Stimulated activated CD4-positive, alpha-beta T cell treated with anti-CD3 and anti-CD28 coated beads, Interleukin-4, amount 100 ng/mL, for 4 hours (primary cell): Measurements from ENCODE around the gene PSMB3.

Experiments used
- DNase-seq, 2 experiments: peaks; one replicate each; pipeline ENCODE4 v3.0.0-alpha.2; 2020

Gene PSMB3

GRCh38 chr17:38798614-38799500 is 46.3 kb downstream of the PSMB3 start:
- DNase-seq, result peak; percentile 30 to 33

- peak; percentile 79 to 80 for DNase-seq
Observed at GRCh38 chr17:38799501-38800236, 47.1 kb downstream of the PSMB3 start, which contains the start of gene PIP4K2B. TSS of gene PIP4K2B (minus strand) at chr17:38799556. CDS start at chr17:38799424, 132 bp downstream.

GRCh38 chr17:38800237-38800760 is 47.8 kb downstream of the PSMB3 start:
- DNase-seq, result no peak

GRCh38 chr17:38809828-38810227 is 57.3 kb downstream of the PSMB3 start:
- DNase-seq, result no peak
